Body of pancreas (tissue), 4 donors: Measurements from ENCODE around the gene TMCO4.

Experiments
- CTCF ChIP-seq, 7 experiments: fragments of 450-650 bp in 4 of 7; fragments of 200-600 bp in 3 of 7; sonication (generic) in 3 of 7; IDR thresholded peaks; one replicate each; pipeline ENCODE4 v1.5.1; 2016 to 2019; ENCODE audit warnings: antibody characterized with exemption in 7 of 7
- POLR2A ChIP-seq, 3 donors: fragments of 450-650 bp; IDR thresholded peaks; one replicate each; pipeline ENCODE4 v1.6.1; 2016; ENCODE audit warnings: antibody characterized with exemption in 3 of 3, mild to moderate bottlenecking in 2 of 3

- TF ChIP-seq POLR2A (IDR thresholded peaks at IDR 0.05) (no peak), CTCF (IDR thresholded peaks at IDR 0.05) (no peak)
Measured at GRCh38 chr1:19675797-19676196, 123.9 kb downstream of the TMCO4 start.
